Stimulated activated CD4-positive, alpha-beta T cell treated with anti-CD3 and anti-CD28 coated beads, Interleukin-1b, Interleukin-23, amount 100 ng/mL, for 1 hour (primary cell): Measurements from ENCODE around the gene TMEM8B.
"Not testable (repeated sequence)": the region's sequence is repeated elsewhere in the genome, so short reads cannot be mapped to it uniquely, and the experiment has no call there.

ENCODE experiments used
- DNase-seq, 2 donors: peaks; one replicate each; pipeline ENCODE4 v3.0.0-alpha.2; 2020; ENCODE audit warnings: low read depth in 2 of 2

The TMEM8B gene

DNA sequence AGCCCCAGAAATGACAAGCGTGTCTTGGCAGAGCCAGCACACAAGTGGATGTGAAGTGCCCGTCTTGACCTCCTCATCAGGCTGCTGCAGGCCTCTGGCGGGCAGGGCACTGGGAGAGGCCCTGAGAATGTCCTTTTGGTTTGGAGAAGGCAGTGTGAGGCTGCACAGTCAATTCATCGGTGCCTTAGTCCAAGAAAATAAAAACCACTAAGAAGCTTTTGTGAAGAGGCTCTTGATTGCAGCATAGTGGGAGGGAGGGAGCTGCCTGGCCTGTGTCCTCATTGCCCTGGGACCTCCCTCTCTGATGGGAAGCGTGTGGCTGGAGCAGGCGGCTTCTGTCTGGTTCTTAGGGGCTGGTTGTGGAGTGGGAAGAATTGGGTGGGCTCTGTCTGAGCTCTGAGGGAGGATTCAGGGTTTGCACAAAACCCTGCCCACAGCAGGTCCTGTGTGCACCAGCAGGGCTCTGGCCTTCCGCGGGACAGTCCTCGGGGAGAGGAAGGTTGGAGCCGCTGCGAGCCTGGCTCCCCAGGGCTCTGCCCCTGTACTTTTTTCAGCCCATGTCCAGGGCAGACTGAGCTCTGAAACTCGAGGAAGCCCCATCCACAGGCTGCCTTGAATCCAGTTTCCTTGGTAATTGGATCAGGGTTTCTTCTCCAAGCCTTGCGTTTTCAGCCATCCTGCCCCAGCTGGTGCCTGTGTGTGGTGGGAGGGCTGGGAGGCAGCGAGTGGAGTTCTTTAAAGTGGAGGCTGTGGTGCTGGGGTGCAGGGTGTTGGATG lies 78.1 kb downstream of the TMEM8B start:
- no peak for DNase-seq

DNA sequence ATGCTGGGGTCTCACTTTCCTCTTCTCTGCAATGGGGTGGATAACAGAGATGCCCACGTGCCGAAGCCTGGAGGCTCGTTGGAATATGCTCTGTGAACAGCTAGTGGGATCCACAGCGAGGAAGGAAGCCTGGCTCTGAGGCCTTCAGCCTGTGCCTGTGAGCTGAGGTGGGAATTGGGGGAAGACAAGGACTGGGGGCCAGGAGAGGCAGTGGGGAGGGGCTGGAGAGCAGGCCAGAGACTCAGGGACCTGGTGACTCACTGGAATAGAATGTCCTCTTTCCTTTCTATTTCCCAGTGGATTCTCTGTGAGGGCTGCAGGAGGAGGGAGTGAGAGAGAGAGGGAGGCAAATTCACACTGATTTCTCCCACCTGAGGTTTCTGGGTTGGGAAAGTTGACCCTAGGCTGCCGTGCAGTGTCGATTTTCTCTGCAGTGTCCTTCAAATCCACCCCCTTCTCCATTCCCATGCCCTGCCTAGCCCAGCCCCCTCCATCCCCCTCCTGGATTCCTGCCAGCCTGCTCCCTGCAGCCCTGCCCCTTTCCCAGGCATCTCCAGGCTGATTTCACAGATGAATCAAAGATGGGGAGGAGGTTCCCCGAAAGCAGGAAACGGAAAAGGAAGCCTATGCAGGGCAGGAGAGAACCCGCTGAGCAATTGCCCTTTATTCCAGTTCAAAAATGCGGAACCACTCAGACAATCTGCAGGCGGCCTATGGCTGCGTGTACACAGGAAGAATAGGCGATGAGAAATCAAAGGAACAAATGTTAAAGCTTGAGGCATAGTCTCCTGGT lies 78.9 kb downstream of the TMEM8B start:
- no peak for DNase-seq

DNA sequence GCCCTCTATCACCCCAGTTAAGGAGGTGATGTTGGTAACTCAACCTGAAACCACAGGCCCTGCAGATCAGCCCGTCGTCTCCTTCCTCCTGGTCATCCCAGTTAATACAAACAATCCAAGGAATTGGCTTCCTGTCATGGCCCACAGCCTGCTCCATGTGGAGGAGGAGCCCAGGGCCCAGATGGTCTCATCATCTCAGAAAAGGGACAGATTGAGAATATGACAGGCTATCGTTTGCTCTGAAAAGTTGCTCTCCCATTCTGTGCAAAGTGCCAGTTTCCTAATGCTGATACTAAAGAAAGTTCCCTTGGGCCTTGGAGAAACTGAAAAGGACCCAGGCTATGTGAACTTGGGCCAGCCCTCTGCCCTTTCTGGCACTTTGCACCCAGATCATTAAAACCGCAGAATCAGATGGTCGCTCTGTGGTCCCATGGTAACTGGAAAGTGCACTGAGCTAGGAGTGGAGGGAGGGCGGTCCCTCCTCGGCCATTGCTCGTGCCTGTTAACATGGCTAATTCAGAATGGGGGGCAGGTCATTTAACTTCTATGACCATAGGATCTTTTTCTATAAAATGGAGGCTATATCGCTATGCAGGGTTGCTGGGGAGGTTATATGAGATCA lies 79.6 kb downstream of the TMEM8B start:
- DNase-seq: no peak

- no peak for DNase-seq
Measured at GRCh38 chr9:35909274-35909673, 80.2 kb downstream of the TMEM8B start, which contains the start of gene SPAAR. SPAAR (plus strand) TSS chr9:35909490; CDS start chr9:35910464, 974 bp downstream.

DNA sequence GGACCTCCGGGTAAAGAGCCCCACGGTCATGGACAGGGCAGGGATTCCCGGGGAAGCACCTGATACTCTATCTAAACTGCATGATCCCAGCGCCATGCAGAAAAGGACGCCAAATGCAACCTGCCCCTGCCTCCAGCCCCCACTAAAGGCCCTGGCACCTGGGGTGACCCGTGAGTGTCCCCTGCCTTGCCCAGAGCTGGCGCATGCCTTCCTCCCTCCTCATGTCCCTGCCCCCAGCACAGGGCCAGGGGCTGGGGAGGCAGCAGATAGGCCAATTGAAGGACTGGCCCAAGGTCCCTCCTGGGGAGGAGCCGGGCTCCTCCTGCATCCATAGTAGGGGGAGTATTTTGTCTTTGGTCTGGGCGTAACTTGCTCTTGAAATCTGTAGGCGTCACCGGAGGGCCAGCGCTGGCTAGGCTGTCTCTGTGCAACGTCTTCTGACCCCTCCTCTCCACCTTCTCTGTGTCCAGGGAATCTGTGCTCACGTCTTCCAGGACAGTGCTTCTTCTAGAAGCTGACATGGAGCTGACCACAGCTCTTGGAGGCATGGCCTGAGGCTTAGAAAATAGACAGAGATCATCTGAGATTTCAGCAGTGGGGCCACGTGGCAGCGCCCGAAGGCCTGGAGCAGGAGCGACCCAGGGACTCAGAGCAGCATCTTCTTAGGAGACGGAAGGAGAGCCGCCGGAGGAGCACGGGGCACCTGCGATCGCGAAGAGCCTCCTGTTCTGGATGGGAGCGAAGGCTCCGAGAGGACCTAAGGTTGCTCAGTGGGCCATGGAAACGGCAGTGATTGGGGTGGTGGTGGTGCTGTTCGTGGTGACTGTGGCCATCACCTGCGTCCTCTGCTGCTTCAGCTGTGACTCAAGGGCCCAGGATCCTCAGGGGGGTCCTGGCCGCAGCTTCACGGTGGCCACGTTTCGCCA lies 80.9 kb downstream of the TMEM8B start:
- DNase-seq: no peak

- DNase-seq: no peak
Measured at GRCh38 chr9:35910613-35911359, 81.8 kb downstream of the TMEM8B start.

GRCh38 chr9:35911690-35912089 lies 82.7 kb downstream of the TMEM8B start:
- no peak for DNase-seq

DNA sequence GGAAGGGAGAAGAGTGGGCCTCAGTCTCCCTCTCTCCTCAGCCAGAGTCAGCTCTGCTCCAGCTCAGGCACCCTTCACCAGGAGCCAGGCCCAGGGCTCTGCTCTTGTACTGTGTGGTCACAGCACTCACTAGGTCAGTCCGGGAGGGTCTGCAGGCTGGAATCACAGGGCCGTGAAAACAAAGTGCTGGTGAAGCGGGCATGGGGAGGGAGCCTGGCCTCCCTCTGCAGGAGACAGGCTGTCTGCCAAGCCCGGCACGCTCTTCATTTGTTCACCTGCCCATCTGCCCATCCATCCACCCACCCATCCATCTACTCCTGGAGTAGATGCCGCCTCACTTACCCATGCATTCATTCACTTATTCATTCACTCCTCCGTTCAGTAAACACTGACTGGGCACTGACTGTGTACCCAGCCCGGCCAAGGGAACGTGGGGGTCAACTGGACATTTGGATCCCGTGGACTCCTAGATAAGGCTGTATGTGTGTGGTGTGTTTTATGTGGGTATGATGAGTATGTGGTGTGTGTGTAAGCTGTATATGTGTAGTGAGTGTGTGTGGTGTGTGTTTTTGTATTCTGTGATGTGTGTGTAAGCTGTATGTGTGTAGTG lies 83.9 kb downstream of the TMEM8B start:
- DNase-seq: no peak

DNA sequence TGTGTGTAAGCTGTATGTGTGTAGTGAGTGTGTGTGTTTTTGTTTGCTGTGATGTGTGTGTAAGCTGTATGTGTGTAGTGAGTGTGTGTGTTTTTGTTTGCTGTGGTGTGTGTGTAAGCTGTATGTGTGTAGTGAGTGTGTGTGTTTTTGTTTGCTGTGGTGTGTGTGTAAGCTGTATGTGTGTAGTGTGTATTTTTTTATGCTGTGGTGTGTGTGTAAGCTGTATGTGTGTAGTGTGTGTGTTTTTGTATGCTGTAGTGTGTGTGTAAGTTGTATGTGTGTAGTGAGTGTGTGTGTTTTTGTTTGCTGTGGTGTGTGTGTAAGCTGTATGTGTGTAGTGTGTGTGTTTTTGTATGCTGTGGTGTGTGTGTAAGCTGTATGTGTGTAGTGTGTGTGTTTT lies 84.4 kb downstream of the TMEM8B start:
- DNase-seq: not testable (repeated sequence)

GRCh38 chr9:35914301-35914807 lies 85.3 kb downstream of the TMEM8B start:
- DNase-seq: no peak
